Dermis blood vessel endothelial cell (primary cell): ENCODE measurements around the gene FIBIN. TPM values are rescaled to one million over a fixed set of nuclear protein-coding genes. Genes with fewer than 3 reads are reported as not detected.

Experiments used
- DNase-seq: peaks from one replicate; pipeline ENCODE4 v3.0.0; 2010
- total RNA-seq: library from RNA; depleted of rRNA; stranded (reverse); fragments of >200 nt; gene quantifications from 2 replicates; pipeline ENCODE4 v1.2.3, GENCODE V29; 2014

The FIBIN gene
- total RNA-seq, 1 donor from 2014 or later: 0.17 TPM

DNA sequence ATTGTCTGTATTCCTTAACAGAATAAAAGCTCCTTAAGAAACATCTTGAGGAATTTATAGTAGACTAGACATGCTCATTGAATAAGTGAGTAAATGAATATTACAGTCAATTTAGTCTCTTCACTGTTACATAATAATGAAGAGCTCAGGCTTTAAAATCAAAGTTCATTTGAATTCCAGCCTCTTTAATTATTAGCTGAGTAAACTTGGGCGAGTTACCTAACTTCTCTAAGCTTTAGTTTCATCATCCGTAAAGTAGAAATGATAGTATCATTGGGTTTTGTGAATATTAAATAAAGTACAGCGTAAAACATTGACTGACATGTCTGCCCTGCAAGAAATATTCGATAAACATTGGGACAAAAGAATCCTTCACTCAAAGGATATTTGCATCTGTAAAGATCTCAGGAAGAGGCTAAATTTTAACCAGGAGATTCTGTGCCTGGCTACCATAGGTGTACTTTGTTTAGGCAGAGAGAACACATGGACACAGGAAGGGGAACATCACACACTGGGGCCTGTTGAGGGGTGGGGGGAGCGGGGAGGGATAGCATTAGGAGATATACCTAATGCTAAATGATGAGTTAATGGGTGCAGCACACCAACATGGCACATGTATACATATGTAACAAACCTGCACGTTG lies 31.5 kb downstream of the FIBIN start:
- no peak for DNase-seq

DNA sequence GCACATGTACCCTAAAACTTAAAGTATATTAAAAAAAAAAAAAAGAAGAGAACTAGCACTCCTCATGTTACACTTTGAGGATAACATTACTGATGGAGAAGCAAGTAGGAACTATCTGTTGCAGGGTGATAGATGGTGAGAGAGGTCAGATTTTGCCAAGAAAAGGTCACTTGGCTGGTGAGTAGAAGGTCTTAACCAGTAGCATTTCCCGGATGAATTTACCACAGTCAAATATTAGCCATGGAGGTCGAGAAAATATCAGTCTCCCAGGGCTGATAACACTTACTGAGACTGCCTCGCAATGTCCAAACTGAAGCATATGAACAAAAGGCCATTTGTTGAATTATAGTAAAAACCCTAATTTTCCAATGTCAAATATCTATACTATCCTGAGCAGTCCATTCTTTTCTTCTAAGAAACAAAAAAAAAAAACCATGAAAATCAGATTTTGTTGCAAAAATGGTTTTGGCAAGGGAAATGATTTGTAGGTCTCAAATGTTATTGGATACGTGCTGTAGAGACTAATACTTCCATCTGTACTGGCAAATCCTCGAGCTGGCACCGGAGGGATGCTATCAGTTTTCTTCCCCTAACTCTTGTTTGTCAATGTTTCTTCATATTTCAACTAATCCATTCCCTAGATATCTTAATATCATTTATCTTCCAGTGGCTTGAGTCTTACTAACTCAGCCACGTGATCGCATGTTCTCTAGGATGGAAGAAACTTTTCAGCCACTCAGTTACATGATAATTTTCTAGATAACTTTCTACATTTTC lies 32.2 kb downstream of the FIBIN start:
- no peak for DNase-seq

DNA sequence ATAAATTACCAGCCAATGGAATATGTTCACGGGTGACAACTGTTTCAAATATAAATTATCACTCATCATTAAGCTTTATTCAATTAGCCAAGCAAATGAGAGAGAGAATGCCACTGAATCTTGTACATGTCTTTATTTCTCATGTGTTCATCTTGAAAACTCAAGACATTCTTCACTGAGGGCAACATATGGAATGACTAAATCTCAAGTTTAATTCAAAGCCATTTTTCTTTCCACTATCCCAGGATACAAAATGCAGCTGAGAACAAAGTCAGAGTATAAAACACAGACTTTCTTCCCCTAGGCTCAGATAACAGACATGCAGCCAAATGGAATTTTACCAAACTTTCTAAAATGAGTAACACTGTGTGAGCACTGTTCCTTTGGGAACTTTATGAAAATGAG lies 34.7 kb downstream of the FIBIN start:
- no peak for DNase-seq

DNA sequence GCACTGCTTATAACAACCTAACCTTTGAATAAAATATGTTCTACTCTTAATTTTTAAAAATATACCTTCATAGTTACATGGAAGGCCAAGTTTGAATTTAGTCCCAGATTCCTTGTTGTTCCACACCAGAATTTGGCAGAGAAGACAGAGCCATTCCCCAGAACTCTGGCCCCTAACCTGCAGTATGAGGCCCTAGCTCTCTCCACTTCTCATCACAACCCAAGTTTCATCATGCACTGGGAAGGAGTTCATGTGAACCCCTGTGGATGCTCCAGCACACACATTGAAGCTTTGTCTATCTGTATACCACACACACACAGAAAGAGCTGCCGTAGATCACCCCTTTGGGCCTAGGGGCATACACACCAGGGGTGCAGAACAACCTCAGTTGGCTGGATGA lies 36.1 kb downstream of the FIBIN start:
- DNase-seq: no peak

DNA sequence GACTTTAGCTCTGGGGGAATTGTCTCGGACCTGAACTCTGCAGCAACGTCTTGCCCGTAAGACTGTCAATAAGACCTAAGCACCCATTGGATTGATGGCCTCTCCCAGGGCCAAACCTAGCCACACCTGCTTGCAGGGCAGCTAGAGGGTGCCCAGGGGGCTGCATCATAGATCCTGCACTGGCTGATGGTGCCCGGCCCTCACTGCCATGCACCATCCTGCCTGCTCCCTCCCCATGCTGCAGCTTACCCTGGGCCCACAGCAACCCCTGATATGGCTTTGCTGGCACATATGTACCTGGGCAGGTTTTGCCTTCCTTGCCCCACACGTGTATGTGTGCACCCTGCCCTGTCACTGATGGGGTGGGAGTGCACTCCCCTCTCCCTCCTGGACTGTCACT lies 37.8 kb downstream of the FIBIN start:
- no peak for DNase-seq

DNA sequence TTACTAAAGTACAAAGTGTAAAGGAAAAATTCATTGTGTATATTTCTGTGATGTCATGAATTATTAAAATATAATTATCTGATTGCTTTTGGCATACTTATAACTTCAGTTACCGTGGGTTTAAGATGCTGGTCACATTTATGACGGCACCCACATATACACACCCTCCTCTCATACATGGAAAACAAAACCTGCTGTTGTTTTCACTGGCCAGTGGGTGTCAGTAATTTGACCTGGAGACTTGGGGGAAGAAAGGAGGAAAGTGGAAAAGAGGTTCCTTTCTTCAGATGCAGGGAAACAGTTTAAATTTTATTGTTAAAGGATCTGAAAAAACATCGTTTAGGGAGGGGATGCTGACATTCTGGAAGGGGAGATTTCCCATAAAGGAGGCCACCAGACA lies 46.0 kb downstream of the FIBIN start:
- no peak for DNase-seq

DNA sequence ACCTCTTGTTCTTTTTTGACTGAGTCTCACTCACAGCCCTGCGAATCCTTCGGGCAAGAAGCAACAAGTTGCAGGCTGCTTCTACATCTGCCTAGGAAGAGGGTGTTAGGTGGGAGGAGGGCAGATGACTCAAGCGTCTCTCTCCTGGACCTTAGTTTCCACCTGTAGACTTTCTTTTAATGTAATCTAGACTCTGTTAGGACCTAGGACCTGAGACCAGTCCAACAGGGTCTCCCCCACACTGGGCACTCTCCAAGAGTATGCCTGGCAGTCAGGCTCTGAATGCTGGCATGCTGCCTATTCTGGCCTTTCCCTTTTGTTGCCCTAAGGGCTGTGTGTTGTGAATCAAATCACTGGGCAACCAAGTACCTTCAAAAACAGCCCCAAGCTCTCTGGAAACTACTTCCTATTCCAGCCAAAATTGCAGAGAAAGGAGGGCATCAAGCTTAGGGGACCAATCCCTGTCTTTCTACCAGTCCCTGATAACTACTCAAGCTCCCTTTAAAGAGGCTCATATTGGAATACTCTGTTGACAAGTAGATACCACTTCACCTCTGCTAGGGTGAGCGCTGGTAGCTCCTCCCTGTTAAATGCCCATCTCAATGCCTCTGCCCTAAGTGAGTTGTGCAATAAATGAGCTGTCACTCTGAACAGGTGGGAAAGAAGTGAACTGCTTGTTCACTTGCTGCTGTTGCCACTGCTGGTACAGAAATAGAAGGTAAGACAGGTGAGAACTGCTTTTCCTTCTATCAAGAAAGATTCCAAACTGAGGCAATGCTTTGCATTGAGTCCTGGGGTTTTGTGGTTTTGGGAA lies 46.6 kb downstream of the FIBIN start, which contains the start of gene BBOX1:
BBOX1 (plus strand) TSS at position 514 of the 814 bp plus-strand sequence. CDS start 14,616 bp downstream, outside the sequence.
- DNase-seq: no peak

DNA sequence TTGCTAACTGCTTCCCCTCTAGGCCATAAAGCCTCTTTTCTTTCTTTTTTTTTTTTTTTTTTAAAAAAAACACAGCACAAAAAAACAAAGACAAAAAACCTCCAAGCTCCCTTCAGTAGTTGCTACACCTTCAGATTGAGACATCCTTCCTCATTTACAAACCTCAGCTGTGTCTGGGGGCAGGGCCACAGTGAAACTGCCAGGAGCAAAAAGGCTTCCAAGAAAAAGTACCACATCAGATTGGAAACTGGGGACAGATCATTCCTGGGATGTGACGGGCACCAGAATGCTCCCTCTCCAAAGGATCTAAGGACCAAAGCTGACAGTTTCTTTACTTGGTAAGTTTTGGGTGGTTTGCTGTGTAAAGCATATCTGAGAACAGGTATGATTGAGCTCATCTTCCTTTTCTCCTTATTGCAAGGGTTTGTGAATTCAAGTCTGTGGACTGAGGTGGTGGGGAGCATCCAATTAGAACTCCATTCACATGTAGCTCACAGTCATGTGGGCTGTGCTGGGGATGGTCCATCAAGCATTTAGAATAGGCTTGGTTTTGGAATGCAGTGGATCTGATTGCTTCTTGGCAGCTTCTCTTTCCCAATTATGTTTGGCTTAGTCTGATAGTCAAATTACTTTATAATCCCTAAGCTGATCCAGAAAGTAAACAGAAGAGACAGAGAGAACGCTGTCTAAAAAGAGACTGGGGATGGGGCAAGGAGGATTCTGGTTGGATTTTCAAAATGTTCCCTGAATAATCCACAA lies 47.4 kb downstream of the FIBIN start:
- no peak for DNase-seq

Other genes starting within 250 kb of the FIBIN start
- gene BBOX1, start 46.7 kb downstream of the FIBIN start, total RNA-seq: not detected in 2 replicates